NCI-H187 (cell line): Measurements from ENCODE around the gene BCS1L.
A peak's percentile ranks its signal among the peaks of the same experiment; 100 is the strongest.

Source experiments
- DNase-seq, 2 experiments: peaks; one replicate each; lab custom pipeline; 2025; lab: John Stamatoyannopoulos, UW

BCS1L gene

GRCh38 chr2:218662377-218662776, 2.9 kb downstream of the BCS1L start:
- no peak for DNase-seq

- no peak for DNase-seq
Observed at GRCh38 chr2:218662827-218663226, 3.3 kb downstream of the BCS1L start.

- no peak for DNase-seq
Observed at GRCh38 chr2:218663901-218664300, 4.4 kb downstream of the BCS1L start.

- no peak for DNase-seq
Observed at GRCh38 chr2:218664653-218665052, 5.2 kb downstream of the BCS1L start.

- no peak for DNase-seq
Observed at GRCh38 chr2:218671097-218671653, 11.7 kb downstream of the BCS1L start.

GRCh38 chr2:218671654-218672566, 12.4 kb downstream of the BCS1L start, which contains the start of the genes RNF25 and STK36:
TSS of gene RNF25 (minus strand) at chr2:218672002. CDS start at chr2:218671970, 32 bp downstream.
TSS of gene STK36 (plus strand) at chr2:218672086. CDS start at chr2:218672830, 744 bp downstream.
- peak; percentile 15 for DNase-seq

GRCh38 chr2:218679119-218679518, 19.6 kb downstream of the BCS1L start:
- no peak for DNase-seq

- no peak for DNase-seq
Observed at GRCh38 chr2:218680061-218680460, 20.6 kb downstream of the BCS1L start.

GRCh38 chr2:218687400-218688060, 28.0 kb downstream of the BCS1L start:
- DNase-seq: peak in 1 of 2 experiments; percentile 1

- DNase-seq: no peak
Observed at GRCh38 chr2:218691234-218691633, 31.8 kb downstream of the BCS1L start.

GRCh38 chr2:218694405-218695145, 35.1 kb downstream of the BCS1L start:
- DNase-seq: no peak

GRCh38 chr2:218698885-218699284, 39.4 kb downstream of the BCS1L start:
- DNase-seq: no peak

GRCh38 chr2:218701806-218702205, 42.3 kb downstream of the BCS1L start:
- DNase-seq: no peak

- no peak for DNase-seq
Observed at GRCh38 chr2:218703341-218703740, 43.9 kb downstream of the BCS1L start.

GRCh38 chr2:218708086-218708485, 48.6 kb downstream of the BCS1L start:
- DNase-seq: no peak

GRCh38 chr2:218709908-218710307, 50.4 kb downstream of the BCS1L start:
- no peak for DNase-seq

GRCh38 chr2:218710334-218710686, 50.8 kb downstream of the BCS1L start:
- DNase-seq: no peak

- DNase-seq: peak; percentile 33 to 80
Observed at GRCh38 chr2:218710687-218711549, 51.4 kb downstream of the BCS1L start, which contains the start of gene TTLL4. TSS of gene TTLL4 (plus strand) at chr2:218710835. CDS start at chr2:218737677, 26,842 bp downstream.

GRCh38 chr2:218711550-218711929, 52.1 kb downstream of the BCS1L start:
- DNase-seq: no peak
